ENCODE results near the gene TMEM74B. TPM values are rescaled to one million over a fixed set of nuclear protein-coding genes. Genes with fewer than 3 reads are reported as not detected.

The TMEM74B gene
- total and polyA plus RNA-seq, 10 of the 15 experiments (the other 5 are each of a cell fraction or from before 2014, with no cell fraction given), result 0.07 TPM; not detected in 9

GRCh38 chr20:1202762-1203504 is 18.2 kb upstream of the TMEM74B start, which contains the start of gene C20orf202 (continued):
- TF ChIP-seq TCF3 (IDR thresholded peaks at IDR 0.05; ENCODE audit: borderline replicate concordance, insufficient read depth, low read depth, low read length), result no peak

DNA sequence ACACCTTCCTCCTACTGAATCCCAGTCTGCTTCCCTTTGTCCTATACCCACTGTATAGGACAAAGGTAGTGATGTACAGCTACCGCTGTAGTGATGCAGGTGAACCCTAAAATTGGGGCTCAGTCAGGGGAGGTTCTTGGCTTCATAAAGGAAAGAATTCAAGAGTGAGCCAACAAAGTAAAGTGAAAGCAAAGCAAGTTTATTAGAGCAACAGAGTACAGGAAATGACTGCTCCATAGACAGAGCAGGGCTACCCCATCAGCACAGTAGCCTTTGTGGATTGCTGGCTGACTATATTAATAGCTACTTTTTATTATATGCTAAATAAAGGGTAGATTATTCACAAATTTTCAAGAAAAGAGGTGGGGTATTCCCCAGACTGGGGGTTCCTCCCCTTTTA is 15.2 kb upstream of the TMEM74B start:
- intact Hi-C loops (cut with micrococcal nuclease; ENCODE audit: unreplicated experiment) (no loop called here), in situ Hi-C loops (cut with MboI) (no loop called here)
- Histone ChIP-seq H3K9ac (ENCODE audit: control insufficient read depth, insufficient read depth, low read length) (no peak overlapping the region), H3K9me3 (replicated peaks; ENCODE audit: control insufficient read depth, insufficient read depth, low read length) (no peaks in the 10 kb centered on the region), H3K36me3 (ENCODE audit: control insufficient read depth in 2 of 2, insufficient read depth in 2 of 2, low read length in 1 of 2) (no peaks in the 10 kb centered on the region), H2AFZ (ENCODE audit: control insufficient read depth, low read depth, low read length) (no peak overlapping the region), H4K20me1 (ENCODE audit: control insufficient read depth, insufficient read depth) (no peaks in the 10 kb centered on the region), H3K27me3 (replicated peaks in 1 of 2; ENCODE audit: control insufficient read depth in 2 of 2, insufficient read depth in 2 of 2, low read length in 1 of 2) (no peaks in the 10 kb centered on the region; a peak in 1 of 4 replicates), H3K79me2 (ENCODE audit: control insufficient read depth, insufficient read depth, low read length) (no peaks in the 10 kb centered on the region), H3K4me2 (ENCODE audit: control insufficient read depth, insufficient read depth) (no peak overlapping the region), H3K4me1 (ENCODE audit: control insufficient read depth, insufficient read depth, low read length) (no peaks in the 10 kb centered on the region), H3K27ac (ENCODE audit: control insufficient read depth, insufficient read depth) (no peak overlapping the region), H3K4me3 (no peak overlapping the region)
- CTCF ChIA-PET, result no interaction called here
- WGBS (ENCODE audit: insufficient coverage, insufficient replicate concordance, low lambda C conversion rate, missing lambda C conversion rate), result 90% methylated on average over 1 of the region's 1 CpG
- DNase-seq (ENCODE audit: low read depth, low spot score) (no peak), ATAC-seq (no peak), FAIRE-seq (no peak)
- RAD21 ChIA-PET (ENCODE audit: unreplicated experiment), result no interaction called here
- no peak for TF ChIP-seq RBBP5 (conservative IDR thresholded peaks at IDR 0.05)
- no peak for TF ChIP-seq HDGF (IDR thresholded peaks at IDR 0.05)
- TF ChIP-seq POLR2AphosphoS2 (IDR thresholded peaks at IDR 0.05; ENCODE audit: low read depth, low read length), result no peak
- TF ChIP-seq CBX3 (IDR thresholded peaks at IDR 0.05; ENCODE audit: borderline replicate concordance, low read depth), result no peak
- no peak for TF ChIP-seq MXI1 (IDR thresholded peaks at IDR 0.05; ENCODE audit: low read depth, low read length)
- TF ChIP-seq KLF5 (IDR thresholded peaks at IDR 0.05; ENCODE audit: partially characterized antibody), result no peak
- no peak for TF ChIP-seq EP300 (IDR thresholded peaks at IDR 0.05; ENCODE audit: borderline replicate concordance in 1 of 2, control insufficient read depth in 1 of 2, low read depth in 2 of 2, low read length in 2 of 2)
- no peak for TF ChIP-seq ATF7 (IDR thresholded peaks at IDR 0.05; ENCODE audit: low read depth)
- no peak for TF ChIP-seq PKNOX1 (IDR thresholded peaks at IDR 0.05)
- TF ChIP-seq KAT2A (conservative IDR thresholded peaks at IDR 0.05; ENCODE audit: control insufficient read depth, low read depth, low read length), result no peak
- no peak for TF ChIP-seq ZNF217 (IDR thresholded peaks at IDR 0.05)
- TF ChIP-seq ZNF207 (IDR thresholded peaks at IDR 0.05; ENCODE audit: borderline replicate concordance), result no peak
- no peak for TF ChIP-seq NR2C2 (IDR thresholded peaks at IDR 0.05; ENCODE audit: borderline replicate concordance, control insufficient read depth, insufficient read length, low read depth)
- POLR2A ChIA-PET, result no interaction called here
- BruUV-seq (replicated peaks), result no TSS peak
- SMC1A ChIA-PET (ENCODE audit: uncharacterized antibody, unreplicated experiment), result no interaction called here

All from GM12878 (cell line).